Measurements from ENCODE around the gene SPTBN1.
"Not testable (repeated sequence)": the region's sequence is repeated elsewhere in the genome, so short reads cannot be mapped to it uniquely, and the experiment has no call there.

The SPTBN1 gene

DNA sequence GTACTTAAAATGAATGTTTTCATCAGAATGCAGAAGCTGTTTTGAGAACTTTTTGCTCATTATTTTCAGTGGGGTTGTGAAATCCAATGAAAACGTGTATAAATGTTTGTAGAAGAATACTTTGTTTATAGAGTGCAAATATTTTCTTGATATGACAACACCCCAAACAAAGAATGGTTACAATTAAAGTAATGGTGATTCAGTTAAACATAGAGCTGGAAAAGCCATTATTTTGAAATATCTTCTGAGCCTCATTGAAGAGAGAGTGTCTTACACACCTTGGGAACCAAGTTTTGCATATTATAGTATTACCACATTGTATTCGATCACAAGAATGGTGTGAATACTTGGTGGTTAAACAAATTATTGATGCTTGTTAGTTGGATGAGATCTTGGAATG, 48.7 kb downstream of the SPTBN1 start:
- DNase-seq, result no peak

DNA sequence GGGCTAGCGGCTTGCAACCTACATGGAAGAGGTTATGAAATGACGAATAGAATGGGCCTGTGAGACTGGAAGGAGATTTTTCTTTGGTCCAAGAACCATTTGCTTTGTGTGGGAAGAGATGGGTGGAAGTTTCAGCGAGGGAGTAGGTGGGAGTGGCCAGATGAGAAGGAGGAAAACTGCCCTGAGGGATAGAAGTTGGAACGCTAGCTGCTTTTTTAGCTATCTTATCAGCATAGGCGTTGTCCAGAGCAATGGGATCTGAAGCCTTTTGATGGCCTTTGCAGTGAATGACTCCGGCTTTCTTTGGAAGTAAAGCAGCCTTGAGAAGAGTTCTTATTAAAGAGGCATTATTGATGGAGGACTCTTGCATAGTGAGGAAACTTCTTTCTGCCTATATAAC, 52.4 kb downstream of the SPTBN1 start:
- DNase-seq, result no peak

DNA sequence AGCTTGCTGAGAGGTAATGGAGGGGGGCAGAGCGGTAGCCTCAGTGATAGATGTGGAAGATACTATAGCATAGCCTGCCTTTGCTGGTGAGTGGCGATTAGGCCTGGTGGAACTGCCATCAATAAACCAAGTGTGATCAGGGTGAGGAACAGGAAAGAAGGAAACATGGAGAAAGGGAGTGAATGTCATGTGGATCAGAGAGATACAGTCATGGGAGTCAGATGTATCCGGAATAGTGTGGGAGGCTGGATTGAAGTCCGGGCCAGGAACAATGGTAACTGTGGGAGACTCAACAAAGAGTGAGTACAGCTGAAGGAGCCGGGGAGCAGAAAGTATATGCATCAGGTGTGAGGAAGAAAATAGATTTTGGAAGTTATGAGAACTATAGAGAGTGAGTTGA, 52.9 kb downstream of the SPTBN1 start:
- DNase-seq, result not testable (repeated sequence)

DNA sequence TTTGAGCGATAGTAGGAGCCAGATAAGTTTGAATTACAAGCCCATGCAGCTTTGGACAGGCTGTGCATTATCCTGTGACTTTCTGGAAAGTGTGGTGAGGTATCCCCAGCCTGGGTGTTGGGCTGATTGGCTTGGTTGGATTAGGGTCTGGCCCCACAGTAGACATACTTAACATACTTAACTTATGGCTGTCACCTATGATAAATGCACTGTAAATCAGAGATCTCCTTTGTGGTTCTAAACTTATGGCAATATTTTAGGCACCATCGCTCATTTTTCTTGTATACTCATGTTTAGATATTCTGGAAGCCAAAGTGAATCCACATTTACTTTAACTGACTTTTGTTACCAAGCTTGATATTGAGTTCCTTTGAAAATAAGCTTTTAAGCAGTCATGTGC, 54.8 kb downstream of the SPTBN1 start:
- DNase-seq, result no peak

DNA sequence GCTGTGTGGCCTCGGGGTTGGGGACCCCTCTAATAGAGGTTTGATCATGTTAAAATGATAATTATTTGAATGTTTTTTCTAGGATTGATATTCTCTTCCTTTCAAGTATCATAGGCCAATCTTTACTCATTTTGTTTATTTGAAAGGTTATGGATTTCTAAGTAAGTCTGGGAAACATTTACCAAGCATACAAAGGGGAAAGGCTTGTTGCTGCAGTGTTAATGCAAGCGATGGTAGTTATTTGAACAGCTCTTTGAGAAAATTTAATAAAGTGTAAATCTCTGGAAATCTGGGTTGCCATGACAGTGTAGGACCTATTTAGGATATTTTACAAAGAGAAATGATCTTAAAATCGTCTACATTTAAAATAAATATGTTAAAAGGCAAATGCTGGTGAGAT, 56.1 kb downstream of the SPTBN1 start:
- no peak for DNase-seq

DNA sequence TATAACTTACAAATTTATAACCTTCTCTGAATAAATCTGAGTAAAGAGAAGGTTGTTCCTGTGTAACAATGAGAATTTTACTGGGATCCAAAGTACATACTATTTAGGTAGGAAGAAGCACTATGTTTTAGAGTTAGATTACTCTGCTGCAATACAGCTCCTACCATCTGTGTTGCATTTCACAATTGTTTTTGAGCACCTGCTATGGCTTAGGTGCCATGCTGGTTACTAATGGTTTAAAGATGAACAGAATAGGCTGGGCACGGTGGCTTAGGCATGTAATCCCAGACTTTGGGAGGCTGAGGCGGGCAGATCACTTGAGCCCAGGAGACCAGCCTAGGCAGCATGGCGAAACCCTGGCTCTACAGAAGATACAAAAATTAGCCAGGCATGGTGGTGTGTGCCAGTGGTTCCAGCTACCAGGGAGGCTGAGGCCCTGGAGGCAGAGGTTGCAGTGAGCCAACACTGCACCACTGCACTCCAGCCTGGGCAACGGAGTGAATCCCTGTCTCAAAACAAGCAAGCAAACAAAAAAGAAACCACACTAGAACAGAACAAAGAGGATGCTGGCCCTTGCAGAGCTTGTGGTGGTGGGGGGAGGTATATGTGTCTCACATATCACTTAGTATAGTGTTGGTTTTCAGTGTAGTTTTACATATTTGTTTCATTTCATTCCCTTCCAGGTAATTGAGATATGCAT, 56.7 kb downstream of the SPTBN1 start:
- no peak for DNase-seq

DNA sequence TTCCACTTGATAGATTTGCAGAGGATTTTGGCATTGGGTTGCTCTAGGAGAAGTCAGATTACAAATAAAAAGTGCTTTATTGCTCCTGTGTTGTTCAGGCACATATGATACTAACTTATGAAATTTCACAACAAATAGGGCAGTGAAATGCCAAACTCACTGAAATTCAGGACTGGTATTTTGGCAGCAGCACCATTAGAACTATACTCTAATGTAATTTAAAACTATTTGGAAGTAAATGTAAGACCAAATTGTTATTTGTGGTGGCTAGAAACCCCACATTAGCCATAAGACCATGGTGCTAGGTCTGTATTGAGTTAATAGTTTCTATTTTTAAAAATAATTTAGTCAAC, 57.2 kb downstream of the SPTBN1 start:
- DNase-seq, result no peak

DNA sequence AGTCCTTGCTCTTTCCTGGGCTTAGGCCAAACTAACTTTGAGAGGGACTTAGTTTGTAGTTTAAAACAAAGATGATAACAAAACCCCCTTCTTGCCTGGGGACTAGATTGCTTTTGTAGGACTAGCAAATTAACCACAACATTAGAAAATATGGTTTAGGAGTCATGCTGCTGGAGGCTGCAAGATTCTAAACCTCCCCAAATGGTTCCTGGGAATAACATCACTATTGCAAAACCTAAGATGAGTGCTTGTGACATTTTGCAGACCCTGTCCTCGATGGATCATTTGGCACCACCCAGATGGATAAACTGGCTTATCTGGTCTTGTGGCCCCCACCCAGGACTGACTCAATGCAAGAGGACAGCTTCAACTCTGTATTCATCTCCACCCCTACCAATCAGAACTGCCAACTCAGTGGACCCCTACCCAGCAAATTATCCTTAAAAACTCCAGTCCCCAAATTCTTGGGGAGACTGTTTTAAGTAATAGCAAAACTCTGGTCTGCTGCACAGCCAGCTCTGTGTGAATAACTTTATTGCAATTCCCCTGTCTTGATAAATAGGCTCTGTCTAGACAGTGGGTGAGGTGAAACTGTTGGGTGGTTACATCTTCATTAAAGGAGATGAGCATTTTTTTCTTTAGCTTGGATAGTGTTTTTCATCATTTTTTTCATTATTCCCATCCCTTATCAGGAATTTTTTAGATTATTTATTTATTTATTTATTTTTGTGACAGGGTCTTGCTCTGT, 58.9 kb downstream of the SPTBN1 start:
- no peak for DNase-seq

DNA sequence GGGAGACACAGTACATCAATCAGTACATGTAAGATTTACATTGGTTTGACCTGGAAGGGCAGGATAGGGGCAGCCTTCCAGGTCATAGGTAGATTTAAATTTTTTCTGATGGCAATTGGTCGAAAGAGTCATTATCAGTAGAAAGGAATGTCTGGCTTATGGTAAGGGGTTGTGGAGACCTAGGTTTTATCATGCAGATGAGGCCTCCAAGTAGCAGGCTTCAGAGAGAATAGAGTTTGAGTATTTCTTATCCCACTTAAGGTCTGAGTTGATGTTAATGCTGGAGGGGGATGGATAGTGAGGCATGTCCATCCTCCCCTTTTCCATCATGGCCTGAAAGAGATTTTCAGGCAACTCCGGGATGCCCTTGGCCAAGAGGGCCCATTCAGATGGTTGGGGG, 60.7 kb downstream of the SPTBN1 start:
- DNase-seq, result no peak

DNA sequence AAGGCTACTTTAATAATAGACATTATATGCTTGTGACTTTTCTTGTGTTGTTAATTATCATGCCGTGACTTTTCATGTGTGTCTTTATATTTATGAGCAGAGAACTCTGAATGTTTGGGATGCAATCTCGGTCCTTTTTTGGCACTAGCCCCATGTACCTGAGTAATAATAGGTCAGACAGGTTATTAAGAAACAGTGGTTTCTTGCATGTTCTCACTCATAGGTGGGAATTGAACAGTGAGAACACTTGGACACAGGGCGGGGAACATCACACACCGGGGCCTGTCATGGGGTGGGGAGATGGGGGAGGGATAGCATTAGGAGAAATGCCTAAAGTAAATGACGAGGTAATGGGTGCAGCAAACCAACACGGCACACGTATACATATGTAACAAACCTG, 61.9 kb downstream of the SPTBN1 start:
- DNase-seq, result not testable (repeated sequence)

DNA sequence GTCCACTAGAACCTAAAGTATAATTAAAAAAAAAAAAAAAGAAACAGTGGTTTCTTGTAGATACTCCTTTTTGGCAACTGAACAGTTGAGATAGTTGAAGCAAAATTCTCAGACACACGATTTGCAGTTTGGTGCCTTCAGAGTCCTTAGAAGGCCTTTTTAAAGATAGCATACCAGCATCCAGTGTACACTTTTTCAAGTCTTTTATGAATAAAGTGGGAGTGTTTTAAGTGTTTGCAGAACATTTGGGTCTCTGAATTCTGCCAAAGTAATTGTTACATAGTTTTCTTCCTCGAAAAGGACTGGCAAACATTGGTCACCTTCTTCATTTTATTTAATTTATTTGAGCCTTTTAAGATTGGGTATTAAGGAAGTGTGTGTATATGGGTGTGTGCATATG, 62.3 kb downstream of the SPTBN1 start:
- no peak for DNase-seq

DNA sequence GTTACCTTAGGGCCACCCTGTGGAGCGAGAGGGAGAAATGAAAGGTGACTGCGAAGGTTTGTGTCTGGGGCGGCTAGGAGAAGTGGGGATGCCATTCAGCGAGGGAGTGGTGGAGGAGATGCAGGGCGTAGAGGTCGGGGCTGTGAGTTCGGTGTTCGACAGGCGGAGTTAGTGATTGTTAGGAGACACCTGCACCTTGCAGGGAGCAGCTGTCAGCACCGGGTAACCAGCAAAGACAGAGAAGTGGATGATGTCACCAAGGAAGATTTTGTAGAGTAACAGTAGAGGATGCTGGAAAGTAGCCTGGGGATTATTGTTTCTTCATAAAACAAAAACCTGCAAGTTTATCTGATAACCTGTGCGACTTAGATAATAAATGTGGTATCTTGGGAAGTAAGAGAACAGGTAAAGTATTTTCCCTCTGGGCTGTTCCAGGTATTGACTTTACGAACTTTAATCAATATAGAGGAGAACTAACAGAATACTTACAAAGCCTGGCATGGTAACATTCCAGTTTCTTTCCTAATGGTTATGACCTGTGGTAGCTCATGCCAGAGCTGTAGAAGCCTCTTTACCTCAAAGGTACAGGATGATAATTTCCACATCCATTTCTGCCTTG, 63.8 kb downstream of the SPTBN1 start:
- no peak for DNase-seq

DNA sequence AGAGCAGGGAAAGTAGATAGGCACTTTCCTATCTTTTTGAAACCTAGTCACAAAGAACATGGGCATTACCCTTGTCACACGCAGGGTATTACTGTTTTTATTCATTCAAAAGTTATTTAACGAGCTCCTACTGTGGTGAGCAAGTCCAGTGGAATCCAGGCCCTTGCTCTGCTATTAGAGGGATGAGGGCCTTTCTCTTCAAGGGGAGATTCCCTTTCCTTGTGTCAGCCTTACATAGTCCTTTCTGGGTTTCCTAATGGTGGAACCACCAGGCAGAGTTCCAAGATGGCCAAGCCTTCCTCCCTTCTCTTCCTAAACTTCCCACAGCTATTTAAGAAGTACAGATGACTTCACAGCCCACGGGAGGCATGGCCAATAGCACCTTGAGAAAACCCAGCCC, 64.6 kb downstream of the SPTBN1 start:
- DNase-seq, result no peak

DNA sequence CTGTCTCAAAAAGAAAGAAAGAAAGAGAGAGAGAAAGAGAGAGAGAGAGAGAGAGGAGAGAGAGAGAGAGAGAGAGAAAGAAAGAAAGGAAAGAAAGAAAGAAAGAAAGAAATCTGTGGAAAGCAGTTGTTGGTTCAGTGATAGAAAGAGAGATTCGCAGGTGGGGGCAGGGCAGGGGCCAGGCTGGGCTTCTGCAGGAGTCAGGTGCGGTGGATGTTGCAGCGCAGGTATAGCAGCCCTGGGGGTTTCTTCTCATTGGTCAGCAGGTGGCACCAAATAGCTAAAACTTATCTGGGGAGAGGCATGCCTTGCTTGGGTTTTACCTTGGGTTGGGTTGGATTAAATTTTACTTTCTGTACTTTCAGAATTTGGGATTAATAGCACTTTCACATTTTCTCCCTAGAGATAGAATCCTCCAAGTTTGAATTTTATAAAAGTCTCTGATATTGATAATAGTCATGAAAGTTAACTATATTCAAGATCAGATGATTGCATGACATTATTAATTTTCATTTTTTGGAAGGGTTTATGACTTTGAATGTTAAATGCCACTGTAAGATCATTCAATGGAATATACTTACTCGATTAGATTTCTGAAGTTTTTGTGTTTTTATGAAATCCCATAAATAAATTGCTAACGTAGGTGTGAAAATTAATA, 66.6 kb downstream of the SPTBN1 start:
- peak; percentile 69 to 82 (median 74) for DNase-seq

DNA sequence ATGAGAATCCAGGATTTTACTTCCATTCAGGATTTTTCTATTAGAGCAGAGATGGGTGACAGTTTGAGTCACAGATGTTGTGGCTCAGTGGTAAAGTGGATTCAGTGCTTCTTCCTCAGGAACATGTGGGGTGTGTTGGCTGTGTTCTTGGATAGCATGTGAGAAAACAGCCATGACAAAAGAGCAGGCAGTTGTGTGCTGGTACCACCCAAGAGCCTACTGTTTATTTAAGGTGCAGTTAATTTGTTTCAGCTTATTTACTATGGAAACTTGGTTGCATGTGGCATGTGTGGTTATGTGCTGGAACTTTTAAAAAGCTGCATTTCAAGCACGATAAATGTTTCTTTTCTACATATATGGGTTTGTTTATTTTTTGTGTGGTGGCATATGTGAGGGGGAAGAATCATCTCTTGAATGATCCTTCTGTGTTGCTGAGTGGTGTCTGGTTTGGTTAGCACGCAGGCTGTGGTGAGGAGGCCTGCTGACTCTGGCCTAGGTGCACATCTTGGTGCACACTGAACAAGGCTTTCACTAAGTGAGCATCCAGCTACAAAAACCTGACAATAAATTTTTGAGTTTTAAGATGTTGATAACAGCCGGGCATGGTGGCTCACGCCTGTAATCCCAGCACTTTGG, 67.3 kb downstream of the SPTBN1 start:
- no peak for DNase-seq

DNA sequence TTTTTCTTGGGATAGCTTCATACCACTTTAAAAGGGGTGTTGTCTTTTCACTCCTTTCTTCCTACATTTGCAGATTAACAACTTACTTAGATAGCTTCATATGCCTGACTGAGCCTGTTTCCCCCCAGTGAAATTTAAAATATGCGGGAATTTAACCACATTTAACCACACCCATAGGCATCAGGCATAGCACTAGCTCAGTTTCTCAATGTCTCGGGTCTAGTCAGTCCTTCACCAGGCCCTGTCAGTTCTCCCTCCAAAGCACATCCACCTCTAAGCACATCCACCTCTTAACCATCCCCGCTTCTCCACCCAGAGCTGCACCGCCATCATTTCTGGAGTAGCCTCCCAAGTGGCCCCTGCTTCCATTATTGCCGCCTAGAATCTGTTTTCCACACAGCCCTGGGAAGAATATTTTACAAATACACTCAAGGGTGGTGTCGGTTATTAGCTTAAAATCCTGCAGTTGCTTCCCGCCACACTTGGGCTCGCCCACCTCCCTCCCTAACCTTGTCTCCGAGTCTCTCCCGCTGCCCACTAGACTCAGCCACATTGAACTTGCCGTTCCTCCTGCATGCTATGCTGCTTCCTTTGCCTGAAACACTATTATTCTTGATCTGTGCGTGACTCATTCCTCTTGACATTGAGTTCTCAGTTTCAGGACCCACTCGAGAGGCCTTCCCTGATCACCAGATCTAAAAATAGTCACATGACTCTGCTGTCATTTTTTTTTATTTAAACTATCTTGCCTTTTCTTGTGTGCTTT, 68.3 kb downstream of the SPTBN1 start:
- DNase-seq, result peak; percentile 73 to 90 (median 89)

DNA sequence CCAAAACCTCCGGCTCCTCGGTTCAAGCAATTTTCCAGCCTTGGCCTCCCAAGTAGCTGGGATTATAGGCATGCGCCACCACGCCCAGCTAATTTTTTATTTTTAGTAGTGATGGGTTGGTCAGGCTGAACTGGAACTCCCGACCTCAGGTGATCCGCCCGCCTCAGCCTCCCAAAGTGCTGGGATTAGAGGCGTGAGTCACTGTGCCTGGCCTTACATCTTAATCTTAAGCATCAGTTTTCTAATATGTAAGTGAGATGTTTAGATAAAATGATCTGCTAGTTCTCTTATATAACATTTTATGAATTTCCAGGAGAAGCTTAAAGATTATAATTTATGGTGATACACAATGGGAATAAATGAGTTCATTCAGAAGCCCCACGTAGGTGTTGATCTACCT, 69.2 kb downstream of the SPTBN1 start:
- DNase-seq, result no peak

DNA sequence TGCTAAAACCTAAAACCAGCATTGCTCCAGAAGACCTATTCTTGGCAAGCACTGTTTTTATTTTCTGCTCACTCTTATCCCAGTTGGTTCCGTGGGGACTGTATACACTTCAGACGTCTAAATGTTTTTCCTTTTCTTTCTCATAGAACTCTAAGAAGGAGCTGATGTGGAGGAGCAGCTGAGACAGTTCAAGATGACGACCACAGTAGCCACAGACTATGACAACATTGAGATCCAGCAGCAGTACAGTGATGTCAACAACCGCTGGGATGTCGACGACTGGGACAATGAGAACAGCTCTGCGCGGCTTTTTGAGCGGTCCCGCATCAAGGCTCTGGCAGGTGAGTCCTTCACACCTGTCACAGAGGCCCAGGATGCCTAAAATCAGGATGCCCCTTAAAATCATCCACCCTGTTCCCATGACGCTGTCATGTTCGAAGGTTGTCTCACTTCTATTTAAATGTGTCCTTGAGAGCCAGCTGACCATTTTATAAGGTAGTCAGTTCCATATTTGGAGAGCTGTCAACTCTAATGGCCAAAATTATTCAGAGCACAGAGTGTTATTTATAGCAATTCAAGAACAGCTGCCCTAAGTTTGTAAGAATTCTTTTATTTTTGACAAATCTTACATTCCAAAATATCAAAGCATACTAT, 70.2 kb downstream of the SPTBN1 start:
- no peak for DNase-seq

DNA sequence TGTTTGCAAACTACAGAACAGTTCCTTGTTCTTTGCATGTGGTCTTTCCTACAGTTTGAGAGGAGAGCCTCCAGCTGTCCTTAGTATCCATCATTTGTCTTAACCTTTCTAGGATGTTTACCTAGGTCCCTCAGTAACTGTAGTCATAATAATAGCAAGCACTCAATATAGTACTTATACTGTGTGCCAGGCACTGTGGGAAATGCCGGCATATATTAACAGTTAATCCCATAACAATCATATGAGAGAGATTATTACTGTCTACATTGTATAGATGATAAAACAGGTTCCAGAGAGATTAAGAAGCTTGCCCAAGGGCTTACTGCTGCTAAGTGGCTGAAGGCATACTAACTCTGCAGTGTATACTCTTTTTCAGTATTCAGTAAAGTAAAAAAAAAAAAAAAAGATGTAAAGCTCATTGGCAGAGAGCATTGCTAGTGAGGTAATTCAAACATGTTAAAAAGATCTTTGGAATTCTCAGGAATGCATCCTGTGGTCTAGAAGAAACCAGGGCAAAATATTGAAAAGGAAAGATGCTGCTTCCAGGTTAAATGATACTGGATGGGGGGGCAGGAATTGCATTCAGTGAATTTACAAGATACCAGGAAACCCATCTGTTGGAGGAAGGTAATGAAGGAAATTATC, 72.3 kb downstream of the SPTBN1 start:
- no peak for DNase-seq

DNA sequence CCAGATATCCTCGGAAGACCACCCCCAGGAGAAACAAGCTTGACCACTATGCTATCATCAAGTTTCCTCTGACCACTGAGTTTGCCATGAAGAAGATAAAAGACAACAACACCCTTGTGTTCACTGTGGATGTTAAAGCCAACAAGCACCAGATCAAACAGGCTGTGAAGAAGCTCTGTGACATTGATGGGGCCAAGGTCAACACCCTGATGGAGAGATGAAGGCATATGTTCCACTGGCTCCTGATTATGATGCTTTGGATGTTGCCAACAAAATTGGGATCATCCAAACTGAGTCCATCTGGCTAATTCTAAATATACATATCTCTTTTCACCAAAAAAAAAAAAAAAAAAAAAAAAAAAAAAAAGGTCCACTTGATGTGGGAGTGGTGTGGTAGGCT, 73.4 kb downstream of the SPTBN1 start:
- not testable (repeated sequence) for DNase-seq

DNA sequence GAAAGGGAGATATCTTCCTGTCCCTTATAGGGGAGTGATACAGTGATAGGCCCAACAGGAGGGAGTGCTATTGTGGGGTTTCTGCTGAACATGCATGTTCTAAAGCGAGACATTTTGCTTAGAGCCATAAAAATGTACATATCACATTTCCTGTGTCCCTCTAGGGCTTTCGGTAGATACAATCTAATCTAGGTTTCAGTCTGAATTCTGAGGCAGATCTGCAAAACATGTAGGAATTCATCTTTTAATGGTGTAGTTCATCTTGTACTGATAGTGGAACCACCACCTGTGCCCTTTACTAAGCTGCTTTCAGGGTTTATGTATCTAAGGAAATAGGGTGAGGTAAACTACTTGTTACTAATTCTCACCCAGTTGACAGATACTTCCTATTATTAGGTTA, 73.8 kb downstream of the SPTBN1 start:
- DNase-seq, result no peak
